Right lobe of liver (tissue), 4 donors: ENCODE data around the gene UTP15.

ENCODE experiments used
- POLR2A ChIP-seq: fragments of 450-650 bp; IDR thresholded peaks from one replicate; pipeline ENCODE4 v1.6.1; 2017; ENCODE audit warnings: antibody characterized with exemption, mild to moderate bottlenecking
- TF ChIP-seq, protein P1 (sequence below), 4 donors: fragments of 200-600 bp in 3 of 4; fragments of 450-650 bp in 1 of 4; IDR thresholded peaks; one replicate each; pipeline versions ENCODE4 v1.5.1 to v1.8.0; 2016 to 2022; ENCODE audit warnings: antibody characterized with exemption in 4 of 4, mild to moderate bottlenecking in 2 of 4
- donor health status: DM: no; HTN: no; CAD: no.
- donor health status: DM: no; HTN: no; CAD: no.
- donor health status: DM: no; HTN: yes; CAD: no.

GRCh38 chr5:73617510-73618279 is 52.2 kb downstream of the UTP15 start:
- TF ChIP-seq, protein P1, sequence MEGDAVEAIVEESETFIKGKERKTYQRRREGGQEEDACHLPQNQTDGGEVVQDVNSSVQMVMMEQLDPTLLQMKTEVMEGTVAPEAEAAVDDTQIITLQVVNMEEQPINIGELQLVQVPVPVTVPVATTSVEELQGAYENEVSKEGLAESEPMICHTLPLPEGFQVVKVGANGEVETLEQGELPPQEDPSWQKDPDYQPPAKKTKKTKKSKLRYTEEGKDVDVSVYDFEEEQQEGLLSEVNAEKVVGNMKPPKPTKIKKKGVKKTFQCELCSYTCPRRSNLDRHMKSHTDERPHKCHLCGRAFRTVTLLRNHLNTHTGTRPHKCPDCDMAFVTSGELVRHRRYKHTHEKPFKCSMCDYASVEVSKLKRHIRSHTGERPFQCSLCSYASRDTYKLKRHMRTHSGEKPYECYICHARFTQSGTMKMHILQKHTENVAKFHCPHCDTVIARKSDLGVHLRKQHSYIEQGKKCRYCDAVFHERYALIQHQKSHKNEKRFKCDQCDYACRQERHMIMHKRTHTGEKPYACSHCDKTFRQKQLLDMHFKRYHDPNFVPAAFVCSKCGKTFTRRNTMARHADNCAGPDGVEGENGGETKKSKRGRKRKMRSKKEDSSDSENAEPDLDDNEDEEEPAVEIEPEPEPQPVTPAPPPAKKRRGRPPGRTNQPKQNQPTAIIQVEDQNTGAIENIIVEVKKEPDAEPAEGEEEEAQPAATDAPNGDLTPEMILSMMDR (IDR thresholded peaks at IDR 0.05), result no peak
- no peak for TF ChIP-seq POLR2A
